ENCODE measurements around the gene CAMK1G. TPM values are rescaled to one million over a fixed set of nuclear protein-coding genes. Genes with fewer than 3 reads are reported as not detected.

CAMK1G gene
- total RNA-seq, 4 donors from 2014 or later, result not detected

GRCh38 chr1:209576392-209577197 lies 6.9 kb upstream of the CAMK1G start:
- TF ChIP-seq CTCF (IDR thresholded peaks at IDR 0.05), result peak in 1 of 3 donors; percentile 79
- ATAC-seq (ENCODE audit: low FRiP score), result peak; percentile 74
- peak; percentile 73 for DNase-seq (ENCODE audit: low spot score)

DNA sequence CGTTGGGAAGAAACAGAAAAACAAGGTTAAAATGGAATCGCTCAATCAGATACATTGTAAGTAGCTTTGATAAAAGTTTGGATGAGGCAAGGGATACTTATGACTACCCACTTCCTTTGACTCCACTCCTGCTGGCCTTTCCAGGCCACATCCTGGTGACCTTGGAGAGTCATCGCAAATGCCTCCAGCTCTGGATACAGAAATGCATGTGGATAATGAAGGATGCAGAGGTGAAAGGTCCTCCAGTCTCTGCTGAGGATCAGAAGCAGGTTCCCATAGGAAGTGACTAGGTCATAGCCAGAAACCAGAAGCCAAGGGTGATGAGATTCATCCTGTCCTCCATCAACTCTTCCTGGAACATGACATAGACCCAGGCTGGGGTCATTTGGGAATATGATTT lies 6.2 kb upstream of the CAMK1G start:
- no peak for TF ChIP-seq CTCF (IDR thresholded peaks at IDR 0.05)
- no peak for ATAC-seq (ENCODE audit: low FRiP score)
- DNase-seq (ENCODE audit: low spot score), result no peak

DNA sequence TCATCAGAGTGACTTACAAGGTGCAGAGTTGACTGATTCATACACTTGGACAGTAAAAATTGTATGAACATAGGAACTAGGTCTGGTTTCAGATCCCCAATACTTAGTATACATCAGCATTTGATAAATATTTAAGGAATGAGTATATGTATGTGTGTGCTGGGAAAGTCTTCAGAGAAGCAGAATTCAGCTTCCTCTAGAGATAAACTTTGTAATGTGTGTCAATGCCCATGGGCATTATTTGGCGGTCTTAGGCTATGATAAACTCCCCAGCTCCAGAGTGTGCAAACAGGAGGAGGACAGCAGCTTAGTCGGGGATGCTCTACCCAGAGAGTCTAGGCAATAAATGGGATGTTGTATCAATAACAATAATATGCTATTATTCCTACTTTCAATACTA lies 2.9 kb upstream of the CAMK1G start:
- TF ChIP-seq CTCF (IDR thresholded peaks at IDR 0.05), result no peak

GRCh38 chr1:209584231-209584672 lies 738 bp downstream of the CAMK1G start:
- ATAC-seq (ENCODE audit: low FRiP score) (no peak), DNase-seq (ENCODE audit: low spot score) (no peak)
- no peak for TF ChIP-seq CTCF (IDR thresholded peaks at IDR 0.05)

More for the DNA sequence above, 2.9 kb upstream of the CAMK1G start:
- DNase-seq (ENCODE audit: low spot score), result no peak
- ATAC-seq (ENCODE audit: low FRiP score), result no peak

GRCh38 chr1:209585197-209585596 lies 1.7 kb downstream of the CAMK1G start:
- no peak for DNase-seq (ENCODE audit: low spot score)
- no peak for TF ChIP-seq CTCF (IDR thresholded peaks at IDR 0.05)
- no peak for ATAC-seq (ENCODE audit: low FRiP score)

DNA sequence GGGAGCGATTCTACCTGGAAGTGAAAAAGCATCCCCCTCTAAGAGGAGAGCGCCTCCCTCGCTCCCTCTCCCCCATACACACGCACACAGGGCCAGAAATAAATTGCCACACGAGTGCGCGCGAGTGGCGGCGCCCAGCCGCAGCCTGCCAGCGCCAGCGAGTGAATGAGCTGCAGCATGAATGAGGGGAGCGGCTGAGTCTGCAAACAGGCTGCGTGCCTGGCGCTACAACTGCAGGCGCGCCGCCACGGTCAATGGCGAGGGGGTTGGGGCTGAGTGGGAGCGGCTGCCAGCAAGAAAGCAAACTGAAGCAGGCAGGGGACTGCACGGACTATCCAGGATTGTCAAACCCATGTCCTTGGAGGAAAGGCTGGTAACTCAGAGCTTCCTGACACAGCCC lies 2.2 kb downstream of the CAMK1G start:
- no peak for DNase-seq (ENCODE audit: low spot score)
- ATAC-seq (ENCODE audit: low FRiP score), result peak; percentile 49
- TF ChIP-seq CTCF (IDR thresholded peaks at IDR 0.05), result no peak

DNA sequence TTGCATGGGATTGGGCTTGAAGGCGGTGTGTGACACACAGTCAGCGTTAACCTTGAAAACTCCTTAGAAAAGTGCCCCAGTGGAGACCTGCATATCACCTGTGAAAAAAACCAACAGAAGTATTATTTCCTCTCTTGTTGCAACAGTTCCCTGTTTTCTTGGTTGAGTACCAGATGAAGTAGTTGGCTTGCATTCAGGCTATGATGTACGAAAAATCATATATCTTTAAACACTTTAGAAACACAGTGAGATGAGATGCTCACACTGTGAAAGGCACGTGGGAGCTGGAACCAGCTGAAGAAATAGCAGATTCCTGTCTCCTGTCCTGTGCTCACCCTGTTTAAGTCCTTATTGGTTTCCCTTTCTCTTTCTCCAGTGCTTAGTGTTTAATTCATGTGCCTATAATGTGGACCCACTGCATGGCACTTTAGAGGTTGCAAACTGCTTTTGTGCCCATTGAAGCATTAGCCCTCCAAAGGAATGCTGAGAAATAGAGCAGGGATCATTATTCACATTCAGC lies 2.8 kb downstream of the CAMK1G start:
- DNase-seq (ENCODE audit: low spot score) (no peak), ATAC-seq (ENCODE audit: low FRiP score) (no peak)
- TF ChIP-seq CTCF (IDR thresholded peaks at IDR 0.05), result no peak

All from omental fat pad (tissue), 4 donors.